Activated CD4-positive, alpha-beta T cell treated with anti-CD3 and anti-CD28 coated beads, Interleukin-2, amount 50 U/mL, for 1 hour (primary cell): ENCODE measurements around the gene KCND1.

Experiments
- DNase-seq: peaks from one replicate; pipeline ENCODE4 v3.0.0-alpha.2; 2020

Gene KCND1

DNA sequence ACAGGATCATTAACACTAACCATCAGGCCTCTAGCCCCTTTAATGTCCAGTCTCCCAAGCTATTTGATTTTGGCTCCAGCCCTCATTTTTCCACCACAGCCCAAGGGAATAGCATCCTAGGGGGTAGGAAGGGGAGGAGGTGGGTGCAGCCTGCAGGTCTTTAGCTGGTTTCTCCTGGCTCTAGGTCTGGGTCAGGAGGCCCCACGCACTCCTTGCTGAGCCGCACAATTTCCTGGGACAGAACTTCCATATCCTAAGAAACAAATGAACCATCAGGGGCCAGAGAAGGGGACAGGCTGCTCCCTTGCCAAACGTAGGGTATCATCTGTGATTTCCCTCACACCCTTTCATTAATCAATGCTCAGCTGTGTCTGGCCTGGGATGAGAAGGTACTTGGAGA lies 2.4 kb upstream of the KCND1 start:
- DNase-seq = no peak

DNA sequence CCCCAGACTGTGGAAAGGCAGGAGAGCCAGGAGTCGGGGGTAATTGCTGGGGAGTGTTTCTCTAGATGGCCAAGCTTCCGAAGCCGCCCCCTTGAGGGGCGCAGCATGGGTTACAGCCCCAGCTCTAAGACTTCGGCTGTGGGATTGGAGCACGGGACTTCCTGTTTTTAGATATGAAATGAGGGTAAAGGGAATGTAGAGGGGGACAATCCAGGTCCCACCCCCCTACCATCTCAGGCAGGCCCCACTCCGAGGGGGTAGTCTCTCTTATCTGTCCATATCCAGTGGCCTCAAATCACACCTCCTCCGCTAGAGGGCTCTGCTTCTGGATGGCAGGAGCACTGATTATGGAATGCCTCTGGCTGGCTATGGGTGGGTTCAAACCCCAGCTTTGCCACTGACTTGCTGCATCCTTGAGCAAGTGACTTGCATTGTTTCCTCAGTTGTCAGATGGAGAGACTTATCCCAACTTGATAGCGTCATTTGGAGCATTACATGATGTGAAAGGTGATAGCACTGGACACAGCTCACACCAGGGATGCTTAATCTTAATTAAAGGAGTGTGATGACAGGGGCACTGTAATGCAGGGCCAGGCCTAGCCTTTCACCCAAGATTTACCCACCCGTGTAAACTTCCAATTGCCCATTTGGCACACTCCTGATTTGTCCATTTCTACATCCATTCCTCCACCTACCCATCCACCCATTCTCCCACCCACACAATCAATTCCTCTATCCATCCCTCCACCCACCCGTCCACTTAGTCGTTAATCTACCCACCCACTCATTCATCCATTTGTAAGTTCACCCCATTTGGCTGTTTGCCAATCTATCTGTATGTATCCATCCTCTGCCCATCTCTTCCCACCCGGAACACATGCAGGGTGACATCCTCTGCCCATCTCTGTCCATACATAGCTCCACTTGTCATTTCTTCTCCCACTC lies 848 bp upstream of the KCND1 start:
- DNase-seq = peak; percentile 23

DNA sequence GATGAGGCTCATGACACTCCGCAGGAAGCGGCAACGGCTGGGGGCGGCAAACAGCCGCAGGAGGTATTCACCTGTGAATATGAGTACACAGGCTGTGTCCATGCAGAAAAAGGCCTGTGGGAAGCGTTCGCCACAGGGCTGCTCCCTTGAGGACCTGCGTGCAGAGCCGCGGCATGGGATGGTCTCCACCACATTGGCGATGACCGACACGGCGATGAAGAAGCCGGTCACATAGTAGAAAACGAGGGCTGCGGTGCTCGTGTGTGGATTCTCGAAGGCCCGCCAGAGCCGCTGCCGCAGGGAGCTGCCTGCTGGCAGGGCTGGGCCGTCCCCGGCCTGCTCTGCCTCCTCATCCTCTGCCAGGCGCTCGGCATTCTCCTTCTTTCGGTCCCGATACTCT lies 2.2 kb downstream of the KCND1 start:
- no peak for DNase-seq

DNA sequence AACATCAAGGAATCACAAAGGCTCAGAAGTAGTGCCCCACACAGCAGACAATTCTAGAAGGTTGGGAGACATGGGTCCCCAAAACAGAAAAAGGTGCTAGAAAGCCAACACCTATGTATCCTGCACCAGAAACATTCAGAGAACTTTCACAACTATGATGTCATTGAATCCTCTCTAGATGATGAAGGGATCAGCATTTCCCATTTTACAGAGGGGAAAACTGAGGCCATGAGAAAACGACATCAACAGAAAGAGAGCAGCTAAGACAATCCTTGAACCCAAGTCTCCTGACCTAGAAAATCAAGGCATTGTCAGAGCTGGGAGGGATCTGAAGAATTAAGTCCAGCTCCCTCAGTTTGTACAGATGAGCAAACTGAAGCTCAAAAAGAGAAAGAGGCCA lies 3.3 kb downstream of the KCND1 start:
- no peak for DNase-seq

DNA sequence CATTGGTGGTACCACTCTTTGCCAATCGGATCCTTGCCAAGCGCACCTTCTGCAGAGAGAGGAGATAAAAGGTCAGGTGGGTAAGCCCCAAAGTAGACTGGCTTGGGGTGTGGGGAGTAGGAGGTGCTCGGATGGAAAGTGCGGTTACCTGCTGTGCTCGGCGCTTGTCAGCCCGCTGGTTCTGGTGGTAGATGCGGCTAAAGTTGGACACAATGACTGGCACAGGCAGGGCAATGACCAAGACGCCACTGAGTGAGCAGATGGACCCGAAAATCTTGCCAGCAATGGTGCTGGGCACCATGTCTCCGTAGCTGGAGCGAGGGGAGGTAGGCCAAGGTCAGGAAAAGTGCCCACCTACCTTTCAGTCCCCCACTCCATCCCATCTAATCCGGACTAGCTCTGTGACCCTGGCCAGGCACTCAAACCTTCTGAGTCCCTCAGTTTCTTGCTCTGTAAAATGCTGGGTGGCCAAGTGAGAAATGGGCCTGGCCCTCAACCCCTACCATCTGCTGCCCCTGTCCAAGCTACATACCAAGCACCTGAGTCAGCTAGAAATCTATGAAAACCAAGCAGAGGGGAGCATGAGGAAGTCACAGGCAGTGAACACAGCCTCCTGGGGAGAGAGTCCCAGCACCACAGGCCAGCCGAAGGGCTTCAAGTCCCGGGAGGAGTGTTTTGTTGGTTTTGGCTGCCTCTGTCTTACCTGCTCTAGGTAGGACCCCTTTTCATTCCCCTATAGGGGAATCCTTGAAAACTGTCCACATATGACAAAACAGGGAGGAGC lies 4.7 kb downstream of the KCND1 start:
- no peak for DNase-seq

DNA sequence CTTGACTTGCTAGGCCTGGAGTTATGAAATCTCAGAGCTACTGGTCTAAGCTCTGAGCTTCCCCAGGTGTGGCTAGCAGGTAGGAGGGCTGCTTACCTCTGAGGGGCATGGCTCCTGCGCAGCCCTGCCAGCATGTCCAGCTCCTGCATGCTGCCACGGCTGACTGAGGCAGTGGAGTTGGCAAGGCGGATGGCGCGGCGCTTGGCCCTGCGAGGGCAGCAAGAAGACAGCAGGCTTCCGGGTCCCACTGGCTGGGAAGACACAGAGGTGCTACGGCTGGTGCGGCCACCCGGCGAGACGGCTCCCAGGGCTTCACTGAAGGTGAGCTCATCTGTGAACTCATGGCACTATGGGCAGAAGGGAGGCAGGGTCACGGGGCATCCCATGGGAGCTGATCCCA lies 5.7 kb downstream of the KCND1 start:
- DNase-seq = no peak

DNA sequence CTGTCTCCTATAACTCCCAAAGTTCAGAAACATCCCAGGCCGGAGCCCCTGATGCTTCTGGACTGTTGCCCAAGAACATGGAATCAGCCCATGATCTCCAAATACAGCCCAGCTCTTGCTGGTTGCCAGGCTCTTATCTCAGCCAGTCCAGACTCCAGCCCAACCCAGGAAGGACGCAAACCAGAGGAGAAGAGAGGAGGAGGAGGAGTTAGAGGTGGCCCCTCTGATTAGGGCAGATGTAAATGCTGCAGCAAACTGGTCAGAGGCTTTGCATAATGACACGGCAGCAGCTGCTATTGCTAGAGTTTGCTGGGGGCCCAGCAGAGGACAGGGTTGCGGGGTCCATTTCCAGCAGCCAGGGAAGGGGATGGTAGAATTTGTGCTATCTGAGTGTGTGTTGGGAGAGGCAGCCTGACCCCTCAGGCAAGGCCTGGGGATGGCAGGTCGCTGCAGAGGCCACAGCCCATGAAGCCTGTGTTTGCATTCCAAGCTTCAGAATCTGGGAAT lies 10.0 kb downstream of the KCND1 start:
- no peak for DNase-seq

DNA sequence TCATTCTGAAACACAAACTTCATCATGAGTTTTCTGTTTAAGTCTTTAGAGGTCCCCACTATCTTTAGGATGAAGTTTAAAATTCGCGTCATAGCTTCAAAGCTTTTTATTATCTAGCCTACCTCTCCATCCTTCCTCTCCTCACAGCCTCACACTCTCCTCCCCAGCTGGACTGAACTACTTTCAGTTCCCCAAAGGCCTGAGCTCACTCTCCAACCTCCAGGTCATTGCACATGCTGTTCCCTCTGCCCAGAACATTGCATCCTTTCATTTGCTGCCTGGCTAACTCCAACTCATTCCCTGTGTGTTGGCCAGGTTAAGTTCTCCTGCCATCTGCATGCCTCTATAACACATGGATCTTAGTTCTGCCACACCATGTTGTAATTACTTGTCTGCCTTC lies 11.4 kb downstream of the KCND1 start:
- no peak for DNase-seq

DNA sequence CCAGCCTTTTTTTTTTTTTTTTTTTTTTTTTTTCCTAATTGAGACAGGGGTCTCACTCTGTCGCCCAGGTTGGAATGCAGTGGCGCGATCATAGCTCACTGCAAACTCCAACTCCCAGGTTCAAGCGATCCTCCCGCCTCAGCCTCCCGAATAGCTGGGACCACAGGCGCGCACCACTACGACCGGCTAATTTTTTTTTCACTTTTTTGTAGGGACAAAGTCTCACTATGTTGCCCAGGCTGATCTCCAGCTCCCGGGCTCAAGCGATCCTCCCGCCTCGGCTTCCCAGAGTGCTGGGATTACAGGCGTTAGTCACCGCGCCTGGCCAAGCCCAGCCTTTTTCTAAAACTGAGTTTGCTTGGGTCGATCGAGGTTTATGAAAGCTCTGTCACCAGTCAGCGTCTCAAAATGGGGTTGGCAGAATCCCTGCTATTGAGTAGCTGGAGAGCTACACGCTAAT lies 13.0 kb downstream of the KCND1 start:
- DNase-seq = peak; percentile 18

DNA sequence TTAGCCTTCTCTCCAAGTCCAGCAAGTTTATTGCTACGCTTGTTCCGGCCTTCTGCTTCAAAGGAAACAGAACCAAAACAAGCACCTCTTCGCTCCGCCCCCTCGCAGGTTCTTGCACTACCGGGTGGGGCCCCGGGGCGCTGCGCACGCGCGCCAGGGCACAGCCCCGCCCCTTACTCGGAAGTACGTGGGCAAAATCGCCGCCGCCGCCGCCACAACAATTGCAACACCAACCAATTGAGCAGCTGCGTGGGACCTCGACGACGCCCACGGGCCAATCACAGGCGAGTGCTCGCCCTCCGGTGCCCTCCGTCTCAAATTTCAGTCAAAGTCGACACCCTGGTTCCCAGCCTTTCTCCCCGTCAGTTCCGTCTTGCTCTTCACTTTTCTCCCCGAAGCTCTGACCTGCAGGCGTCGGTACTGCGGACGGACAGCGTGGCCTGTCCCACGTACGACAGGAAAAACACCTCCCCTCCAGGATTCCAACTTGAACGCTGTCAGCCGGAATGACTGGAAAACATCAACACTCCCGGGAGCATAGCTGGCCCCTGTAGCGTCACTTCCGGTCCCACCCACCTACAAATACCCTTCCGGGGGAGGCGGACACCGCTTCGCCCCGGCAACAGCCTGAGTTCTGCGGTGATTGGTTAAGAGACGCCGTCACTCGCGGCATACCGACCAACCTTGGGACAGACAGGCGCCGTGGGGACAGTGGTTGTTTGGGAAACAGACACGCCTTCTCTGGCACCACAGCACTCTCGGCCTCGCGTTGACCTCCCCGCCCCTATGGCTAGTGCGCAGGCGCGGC lies 13.6 kb downstream of the KCND1 start:
- DNase-seq = peak; percentile 91

DNA sequence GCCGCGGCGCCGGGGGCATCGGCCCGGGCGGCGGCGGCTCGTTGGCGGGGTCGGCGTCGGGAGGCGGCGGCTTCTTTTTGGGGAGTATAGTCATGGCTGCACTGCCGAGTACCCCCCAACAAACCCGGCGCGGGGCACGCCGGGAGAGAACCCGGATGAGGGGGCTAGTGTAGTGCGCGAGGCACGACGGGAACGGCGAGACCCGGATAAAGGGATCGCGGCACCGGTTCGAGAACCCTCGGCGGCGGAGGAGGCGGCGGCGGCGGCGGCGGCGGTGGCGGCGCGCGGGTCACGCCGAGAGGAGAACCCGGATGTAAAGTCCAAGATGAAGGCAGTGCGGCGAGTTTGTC lies 14.2 kb downstream of the KCND1 start, which contains the start of gene OTUD5:
Gene OTUD5 (minus strand): TSS at position 131 of the 350 bp plus-strand sequence. CDS start 37 bp downstream, at position 94.
- DNase-seq = peak; percentile 67

DNA sequence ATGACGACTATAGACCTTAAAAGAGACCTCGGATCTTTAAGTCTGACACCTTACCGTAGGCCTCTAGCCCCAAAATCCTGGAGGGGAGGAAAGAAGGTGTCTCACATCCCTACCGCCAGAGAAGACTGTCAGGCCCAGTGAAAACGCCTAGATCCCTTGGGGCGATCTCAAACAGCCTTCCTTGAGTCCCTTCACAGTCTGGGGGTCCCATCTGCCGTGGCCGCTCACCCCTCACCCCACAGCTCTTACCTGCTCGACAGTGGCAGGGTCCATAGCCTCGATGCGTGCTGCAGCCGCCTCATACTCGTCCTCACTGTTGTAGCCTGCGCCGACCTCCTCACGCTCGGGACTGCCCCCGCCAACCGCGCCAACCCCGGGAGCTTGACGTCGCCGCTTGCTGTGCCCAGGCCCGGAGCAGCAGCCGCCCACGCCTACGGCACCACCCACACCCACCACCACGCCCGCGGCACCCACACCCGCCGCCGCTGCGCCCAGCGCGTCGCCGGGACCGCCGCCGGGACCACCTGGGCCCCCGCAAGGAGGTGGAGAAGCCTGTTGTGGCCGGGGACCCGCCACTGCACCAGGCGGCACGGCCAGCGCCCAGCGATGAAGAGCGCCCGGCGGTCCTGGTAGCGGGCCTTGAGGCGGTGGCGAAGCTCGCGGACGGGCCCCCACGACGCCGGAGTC lies 14.8 kb downstream of the KCND1 start:
- DNase-seq = peak; percentile 55

DNA sequence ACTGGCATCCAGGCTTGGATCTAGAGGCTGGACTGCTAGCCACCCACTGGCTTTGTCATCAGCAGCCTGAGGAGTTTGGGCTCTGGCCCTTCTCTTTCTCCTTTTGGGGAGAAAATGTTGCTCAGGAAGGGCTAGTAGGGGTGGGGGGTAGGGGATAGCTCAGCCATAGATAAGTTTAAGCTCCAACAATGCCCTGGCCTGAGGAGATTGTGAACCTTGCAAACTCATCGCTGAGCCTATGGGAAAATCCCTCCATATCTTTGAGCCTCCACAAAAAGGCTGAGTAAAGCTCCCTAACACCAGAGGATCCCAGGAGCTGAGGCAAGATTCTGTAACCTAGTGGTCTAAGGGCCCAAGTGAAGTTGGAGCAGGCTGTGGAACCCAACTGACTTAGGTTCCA lies 23.1 kb downstream of the KCND1 start:
- DNase-seq = no peak

DNA sequence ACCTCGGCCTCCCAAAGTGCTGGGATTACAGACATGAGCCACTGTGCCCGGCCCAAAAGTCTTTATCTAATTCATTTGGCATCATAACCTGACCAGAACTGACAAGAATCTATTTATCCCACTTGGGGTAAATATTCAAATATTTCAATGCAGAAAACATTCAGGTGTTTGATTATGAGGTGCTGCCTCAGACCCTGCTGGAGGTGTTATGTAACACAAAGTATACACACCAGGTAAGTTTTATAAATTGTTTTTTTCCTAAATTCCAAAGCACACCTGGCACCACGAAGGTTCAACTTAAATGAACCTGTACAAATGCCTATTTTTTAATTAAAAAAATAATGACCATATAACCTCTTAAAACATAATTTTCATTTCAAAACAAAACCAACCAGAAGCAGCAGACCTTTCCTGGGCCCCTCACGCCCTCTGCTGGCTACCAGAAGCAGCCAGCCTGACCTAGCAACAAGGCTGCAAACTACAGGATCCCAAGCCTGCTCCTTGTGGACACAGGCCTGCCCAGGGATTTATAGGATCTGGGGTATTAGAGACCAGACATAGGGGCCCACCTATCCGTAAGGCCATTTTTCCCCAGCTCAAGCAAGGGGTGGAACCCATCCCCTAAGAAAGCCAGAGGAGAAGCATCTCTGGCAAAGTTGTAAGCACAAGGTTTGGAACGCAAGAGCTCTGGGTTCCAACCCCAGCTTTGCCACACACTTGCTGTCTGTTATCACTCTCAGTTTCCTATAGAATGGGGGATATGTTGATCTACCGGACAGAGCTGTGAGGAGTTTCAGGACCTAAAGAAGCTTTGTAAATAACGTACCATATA lies 25.9 kb downstream of the KCND1 start:
- DNase-seq = peak; percentile 46

DNA sequence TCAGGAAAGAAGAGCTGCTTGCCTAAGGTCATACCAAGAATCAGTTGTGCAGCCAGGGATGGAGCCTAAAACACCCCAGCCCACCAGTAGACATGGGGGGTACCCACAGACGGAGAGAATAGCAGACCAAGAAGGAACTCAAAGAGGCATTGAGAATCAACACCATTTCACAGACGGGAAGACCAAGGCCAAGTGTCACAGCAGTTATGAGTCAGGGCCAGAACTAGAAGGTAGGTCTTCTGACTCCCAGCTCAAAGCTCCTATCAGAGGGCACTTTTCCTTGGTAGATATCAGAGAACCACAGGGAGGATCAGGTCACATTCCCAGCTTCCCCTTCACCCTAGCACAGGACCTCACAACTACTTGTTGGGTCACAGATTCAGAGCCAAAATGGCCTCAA lies 28.7 kb downstream of the KCND1 start:
- no peak for DNase-seq

DNA sequence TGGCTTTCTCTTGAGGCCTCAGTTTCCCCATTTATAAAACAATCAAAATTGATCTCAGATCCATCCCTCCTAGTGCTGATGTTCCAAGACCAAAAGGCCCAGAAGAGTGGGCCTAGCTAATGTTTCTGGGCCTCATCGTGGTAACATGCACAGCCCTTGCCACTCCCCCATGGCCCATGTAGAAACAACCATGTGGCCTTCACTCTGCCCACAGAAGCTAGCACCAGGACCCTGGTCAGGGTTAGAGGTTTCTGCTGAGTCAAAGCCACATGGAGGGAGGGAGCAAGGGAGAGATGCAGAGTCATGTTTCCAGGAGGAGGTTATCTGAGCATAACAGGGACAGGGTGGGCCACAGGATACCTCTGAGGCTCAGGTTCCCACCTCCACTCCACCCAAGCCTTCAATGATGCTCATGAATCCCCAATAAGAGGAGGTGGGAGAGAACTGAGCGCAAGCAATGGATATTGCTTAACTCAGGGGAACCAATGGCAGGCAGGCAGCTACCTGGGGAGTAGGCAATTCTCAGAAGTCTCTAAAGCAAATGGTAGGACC lies 31.2 kb downstream of the KCND1 start:
- DNase-seq = no peak

DNA sequence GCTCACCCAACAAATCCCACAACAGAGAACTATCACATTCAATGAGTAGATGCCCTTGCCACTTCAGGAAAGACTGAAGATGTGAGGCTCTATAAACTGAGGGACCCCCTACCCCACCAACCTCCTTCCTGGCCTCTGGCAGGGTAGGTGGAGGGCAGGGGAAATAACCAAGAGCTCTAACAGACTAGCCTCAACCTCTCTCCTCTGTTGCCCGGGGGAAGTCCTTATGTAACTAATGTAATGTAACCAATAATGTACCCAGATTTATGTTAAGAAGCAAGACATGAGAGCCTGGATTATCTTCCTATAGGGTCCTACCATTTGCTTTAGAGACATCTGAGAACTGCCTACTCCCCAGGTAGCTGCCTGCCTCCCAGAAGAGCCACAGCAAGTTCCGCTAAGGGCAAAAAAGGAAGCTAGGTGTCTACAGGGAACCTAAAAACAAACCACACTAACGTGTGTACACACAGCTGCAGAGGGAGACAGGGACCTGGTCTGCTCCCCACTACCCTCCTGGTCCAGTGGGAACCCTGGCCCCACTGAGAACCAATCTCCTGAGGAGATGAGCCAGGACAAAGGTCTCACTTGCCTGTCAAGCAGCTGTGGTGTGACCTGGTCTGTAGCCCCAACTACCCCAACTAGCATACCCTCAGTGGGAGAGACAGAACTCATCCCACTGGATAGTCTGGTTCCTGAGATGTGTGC lies 32.0 kb downstream of the KCND1 start:
- no peak for DNase-seq

DNA sequence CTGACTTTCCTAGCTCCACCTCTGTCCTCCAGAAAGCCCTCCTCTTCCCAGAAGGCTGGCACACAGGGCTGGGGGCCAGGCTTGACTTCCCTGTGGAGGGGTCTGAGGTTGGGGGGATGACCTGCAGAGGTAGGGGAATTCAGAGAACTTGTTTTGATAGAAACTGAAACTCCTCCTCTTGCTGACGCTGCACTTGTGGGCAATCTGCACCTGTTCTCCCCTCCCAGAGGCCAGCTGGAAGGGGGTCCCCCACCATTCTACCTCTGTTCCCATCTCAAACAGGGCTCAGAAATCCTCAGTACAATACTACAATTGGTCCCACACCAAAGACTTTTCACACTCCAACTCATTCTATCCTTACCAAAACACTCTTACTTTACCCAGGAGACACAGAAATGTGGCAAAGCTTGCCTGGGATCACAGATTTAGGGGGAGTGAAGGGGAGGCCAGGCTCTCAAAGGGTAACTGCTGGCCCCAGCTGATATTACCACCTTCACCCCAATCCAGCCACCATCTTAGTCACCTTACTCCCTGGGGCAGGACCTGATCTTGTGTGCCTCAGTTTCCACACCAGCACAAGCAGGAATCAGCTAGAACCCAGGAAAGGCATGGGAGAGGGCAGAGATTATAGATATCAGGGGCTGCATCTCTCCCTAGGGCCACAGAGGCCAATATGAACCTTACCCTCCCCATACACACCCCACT lies 32.8 kb downstream of the KCND1 start:
- peak; percentile 39 for DNase-seq

DNA sequence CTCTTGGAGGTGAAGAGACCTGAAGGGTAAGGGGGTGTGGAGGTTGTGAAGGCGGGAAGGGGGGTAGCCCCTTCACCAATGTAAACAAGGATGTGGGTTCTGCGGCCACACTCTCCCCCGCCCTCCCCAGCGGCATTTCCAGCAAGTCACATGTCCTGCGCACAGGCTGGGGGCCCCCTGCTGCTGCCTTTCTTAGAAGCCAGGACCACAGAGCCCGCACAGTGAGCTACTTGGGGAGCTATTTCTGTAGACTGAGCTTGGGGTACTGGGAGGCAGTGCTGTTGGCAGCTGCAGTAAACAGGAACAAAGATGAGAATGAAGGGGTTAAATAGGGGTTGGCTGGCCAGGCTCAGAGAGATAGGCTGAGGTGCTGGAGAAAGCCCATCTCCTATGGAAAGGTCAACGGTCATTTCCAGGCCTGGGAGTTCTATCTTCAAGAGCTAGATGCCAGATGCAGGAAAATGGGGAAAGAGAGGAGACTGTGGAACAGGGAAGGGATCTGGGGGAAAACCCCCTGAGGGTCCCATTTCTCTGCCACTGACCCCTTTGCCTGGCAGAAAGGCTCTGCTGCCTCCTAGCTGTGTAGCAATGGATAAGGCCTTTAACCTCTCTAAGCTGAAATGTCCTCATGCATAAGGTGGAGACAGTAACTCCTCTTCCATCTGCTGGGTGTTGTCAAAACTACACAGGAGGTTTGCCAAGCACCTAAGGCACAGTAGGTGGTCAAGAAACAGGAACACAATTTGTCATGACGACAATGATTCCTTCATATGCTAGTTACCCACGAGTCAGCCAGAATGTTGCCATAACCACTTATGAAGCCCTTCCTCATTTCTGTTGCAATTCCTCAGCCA lies 34.4 kb downstream of the KCND1 start:
- peak; percentile 82 for DNase-seq
